Neuronal stem cell (in vitro differentiated cells): Measurements from ENCODE around the gene MYOF.

ENCODE experiments used
- DNase-seq: peaks from one replicate; pipeline ENCODE4 v3.0.0-alpha.2; 2013; ENCODE audit warnings: low spot score
- H2AFZ ChIP-seq: one replicate; pipeline ENCODE4 v1.6.1; 2013; ENCODE audit warnings: mild to moderate bottlenecking, low read length, inconsistent platforms
- H2AK5ac ChIP-seq: 2 replicates; pipeline ENCODE4 v1.6.1; 2013; ENCODE audit warnings: low read depth, mild to moderate bottlenecking, inconsistent platforms, low read length, moderate library complexity, mixed read lengths
- H2BK120ac ChIP-seq: 2 replicates; pipeline ENCODE4 v1.6.1; 2013; ENCODE audit warnings: low read depth, mild to moderate bottlenecking, inconsistent platforms, low read length, moderate library complexity, mixed read lengths
- H2BK12ac ChIP-seq: one replicate; pipeline ENCODE4 v1.6.1; 2013; ENCODE audit warnings: low read length, inconsistent platforms
- H2BK15ac ChIP-seq: 2 replicates; pipeline ENCODE4 v1.6.1; 2013; ENCODE audit warnings: mild to moderate bottlenecking, low read length, inconsistent platforms, mixed read lengths
- H2BK5ac ChIP-seq: one replicate; pipeline ENCODE4 v1.6.1; 2013; ENCODE audit warnings: inconsistent platforms, mild to moderate bottlenecking, low read length, moderate library complexity
- H3K14ac ChIP-seq: one replicate; pipeline ENCODE4 v1.6.1; 2013; ENCODE audit warnings: low read length, inconsistent platforms
- H3K18ac ChIP-seq: 2 replicates; pipeline ENCODE4 v1.6.1; 2013; ENCODE audit warnings: low read length, inconsistent platforms
- H3K23ac ChIP-seq: 2 replicates; pipeline ENCODE4 v1.6.1; 2013; ENCODE audit warnings: low read depth, mild to moderate bottlenecking, mixed read lengths, low read length, inconsistent platforms; ENCODE audit not compliant: poor library complexity
- H3K27ac ChIP-seq: replicated peaks from 3 replicates; pipeline ENCODE4 v1.5.1; 2013; ENCODE audit warnings: low read length, inconsistent platforms
- H3K27me3 ChIP-seq, 3 experiments: 2 replicates each; pipeline ENCODE4 v1.6.1; 2013; ENCODE audit warnings: low read length in 3 of 3, mild to moderate bottlenecking in 2 of 3, inconsistent platforms in 1 of 3, low read depth in 1 of 3, mixed read lengths in 1 of 3, moderate library complexity in 1 of 3; ENCODE audit not compliant: control insufficient read depth in 3 of 3, insufficient read depth in 3 of 3
- H3K36me3 ChIP-seq, 2 donors: replicated peaks in 1 of 2; 2 replicates each; pipeline ENCODE4 v1.6.1; 2013; ENCODE audit warnings: low read length in 2 of 2; ENCODE audit not compliant: control insufficient read depth in 2 of 2, insufficient read depth in 2 of 2
- H3K4ac ChIP-seq: 2 replicates; pipeline ENCODE4 v1.6.1; 2013; ENCODE audit warnings: inconsistent platforms, mild to moderate bottlenecking, low read length, moderate library complexity
- H3K4me1 ChIP-seq, 2 donors: 1 replicate in 1 of 2; 2 replicates in 1 of 2; pipeline ENCODE4 v1.6.1; 2013; ENCODE audit warnings: low read length in 2 of 2, low read depth in 1 of 2; ENCODE audit not compliant: control insufficient read depth in 2 of 2, insufficient read depth in 1 of 2
- H3K4me2 ChIP-seq: one replicate; pipeline ENCODE4 v1.6.1; 2013; ENCODE audit warnings: mild to moderate bottlenecking, low read length, inconsistent platforms; ENCODE audit not compliant: insufficient read depth, poor library complexity, severe bottlenecking
- H3K4me3 ChIP-seq, 2 donors: 2 replicates each; pipeline ENCODE4 v1.5.1; 2013; ENCODE audit warnings: low read length in 2 of 2, mild to moderate bottlenecking in 2 of 2, inconsistent platforms in 1 of 2, moderate library complexity in 1 of 2
- H3K79me1 ChIP-seq: one replicate; pipeline ENCODE4 v1.6.1; 2013; ENCODE audit warnings: low read depth, mild to moderate bottlenecking, inconsistent platforms, low read length, moderate library complexity
- H3K9ac ChIP-seq: one replicate; pipeline ENCODE4 v1.6.1; 2013; ENCODE audit warnings: mild to moderate bottlenecking, low read depth, low read length, inconsistent platforms; ENCODE audit not compliant: poor library complexity
- H3K9me3 ChIP-seq, 2 donors: replicated peaks in 1 of 2; 2 replicates each; pipeline versions ENCODE3 to v1.6.1; 2013; ENCODE audit warnings: low read length in 2 of 2, mild to moderate bottlenecking in 2 of 2, inconsistent platforms in 1 of 2, low read depth in 1 of 2, mixed read lengths in 1 of 2, moderate library complexity in 1 of 2; ENCODE audit not compliant: control insufficient read depth in 2 of 2, insufficient read depth in 1 of 2
- H4K8ac ChIP-seq: one replicate; pipeline ENCODE4 v1.6.1; 2013; ENCODE audit warnings: low read depth, mild to moderate bottlenecking, inconsistent platforms, low read length, moderate library complexity
- H4K91ac ChIP-seq: one replicate; pipeline ENCODE4 v1.6.1; 2013; ENCODE audit warnings: low read length, low read depth, mild to moderate bottlenecking, inconsistent platforms; ENCODE audit not compliant: poor library complexity
- WGBS, 2 donors: extraction: QIAGEN DNeasy Blood & Tissue Kit; methylation state at CpG; one replicate each; pipeline ENCODE4 v1.1.7; 2013; ENCODE audit warnings: missing lambda C conversion rate in 2 of 2, mixed read lengths in 1 of 2; ENCODE audit not compliant: insufficient read length in 2 of 2, insufficient replicate concordance in 1 of 2; ENCODE audit errors: extremely low coverage in 2 of 2; 5-methylcytosine and 5-hydroxymethylcytosine counted together

MYOF gene

GRCh38 chr10:93369588-93370164 lies 112.5 kb downstream of the MYOF start:
- DNase-seq = no peak
- no peak overlapping the region for H3K4me3 ChIP-seq
- no peak overlapping the region for H2BK120ac ChIP-seq
- WGBS, 2 donors = no CpG with 5 or more reads among the region's 6 CpGs
- no peak overlapping the region for H3K9ac ChIP-seq
- no peaks in the 10 kb centered on the region for H3K27me3 ChIP-seq
- peaks cover 0 to 60% of the 10 kb centered on the region in 2 donors for H3K36me3 ChIP-seq
- H3K4ac ChIP-seq = no peak overlapping the region
- no peak overlapping the region for H2BK12ac ChIP-seq
- no peak overlapping the region for H3K14ac ChIP-seq
- no peaks in the 10 kb centered on the region for H3K79me1 ChIP-seq
- peaks cover 0 to 2% of the 10 kb centered on the region in 2 donors for H3K4me1 ChIP-seq
- no peak overlapping the region for H3K18ac ChIP-seq
- no peak overlapping the region for H3K4me2 ChIP-seq
- no peak overlapping the region for H4K8ac ChIP-seq
- H2BK15ac ChIP-seq = no peak overlapping the region
- no peak overlapping the region for H4K91ac ChIP-seq
- no peak overlapping the region for H2AK5ac ChIP-seq
- no peak overlapping the region for H3K27ac ChIP-seq
- H3K23ac ChIP-seq = no peak overlapping the region
- no peaks in the 10 kb centered on the region for H3K9me3 ChIP-seq
- no peak overlapping the region for H2BK5ac ChIP-seq
- H2AFZ ChIP-seq = no peak overlapping the region

- H3K4me1 ChIP-seq = peaks cover 0 to 2% of the 10 kb centered on the region in 2 donors
- H3K9ac ChIP-seq = no peak overlapping the region
- no peak overlapping the region for H3K14ac ChIP-seq
- H4K91ac ChIP-seq = no peak overlapping the region
- no peaks in the 10 kb centered on the region for H3K27me3 ChIP-seq
- H3K9me3 ChIP-seq = no peaks in the 10 kb centered on the region
- no peak overlapping the region for H2BK15ac ChIP-seq
- no peak overlapping the region for H2BK12ac ChIP-seq
- no peak overlapping the region for H2BK5ac ChIP-seq
- H2AFZ ChIP-seq = no peak overlapping the region
- no peak overlapping the region for H3K4ac ChIP-seq
- H3K18ac ChIP-seq = no peak overlapping the region
- H3K23ac ChIP-seq = no peak overlapping the region
- H2AK5ac ChIP-seq = no peak overlapping the region
- no peak overlapping the region for H2BK120ac ChIP-seq
- no peaks in the 10 kb centered on the region for H3K79me1 ChIP-seq
- H3K4me2 ChIP-seq = no peak overlapping the region
- H3K36me3 ChIP-seq = peaks cover 0 to 58% of the 10 kb centered on the region in 2 donors
- no peak overlapping the region for H3K27ac ChIP-seq
- DNase-seq = no peak
- no peak overlapping the region for H3K4me3 ChIP-seq
- no peak overlapping the region for H4K8ac ChIP-seq
- WGBS, 2 donors = no CpG with 5 or more reads among the region's 2 CpGs
Observed at GRCh38 chr10:93368210-93368609, 113.9 kb downstream of the MYOF start.

- Histone ChIP-seq H4K91ac (no peak overlapping the region), H3K4me3 (no peak overlapping the region), H2AFZ (no peak overlapping the region), H3K27me3 (no peaks in the 10 kb centered on the region), H3K14ac (no peak overlapping the region), H3K27ac (no peak overlapping the region), H3K79me1 (no peaks in the 10 kb centered on the region), H2BK15ac (no peak overlapping the region), H3K9ac (no peak overlapping the region), H2BK120ac (no peak overlapping the region), H3K23ac (no peak overlapping the region), H2BK5ac (no peak overlapping the region), H2BK12ac (no peak overlapping the region), H3K4me1 (peaks cover 0 to 2% of the 10 kb centered on the region in 2 donors), H2AK5ac (no peak overlapping the region), H3K18ac (no peak overlapping the region), H3K4ac (no peak overlapping the region), H3K9me3 (no peaks in the 10 kb centered on the region), H3K4me2 (no peak overlapping the region), H3K36me3 (peaks cover 0 to 58% of the 10 kb centered on the region in 2 donors), H4K8ac (no peak overlapping the region)
- WGBS, 2 donors = no CpG with 5 or more reads among the region's 3 CpGs
- no peak for DNase-seq
Observed at GRCh38 chr10:93367664-93368063, 114.5 kb downstream of the MYOF start.

- Histone ChIP-seq H3K79me1 (no peaks in the 10 kb centered on the region), H3K36me3 (peaks cover 0 to 47% of the 10 kb centered on the region in 2 donors), H2BK5ac (no peak overlapping the region), H3K4me3 (no peak overlapping the region), H2BK15ac (no peak overlapping the region), H2AK5ac (no peak overlapping the region), H2BK12ac (no peak overlapping the region), H3K14ac (no peak overlapping the region), H3K23ac (no peak overlapping the region), H3K9ac (no peak overlapping the region), H3K27ac (no peak overlapping the region), H3K4ac (no peak overlapping the region), H3K4me1 (peaks cover 0 to 2% of the 10 kb centered on the region in 2 donors), H2AFZ (no peak overlapping the region), H3K18ac (no peak overlapping the region), H4K8ac (no peak overlapping the region), H4K91ac (no peak overlapping the region), H2BK120ac (no peak overlapping the region), H3K27me3 (no peaks in the 10 kb centered on the region), H3K4me2 (no peak overlapping the region), H3K9me3 (no peaks in the 10 kb centered on the region)
- no peak for DNase-seq
- WGBS, 2 donors = no CpG with 5 or more reads among the region's 1 CpG
Observed at GRCh38 chr10:93364966-93365365, 117.2 kb downstream of the MYOF start.
